K562 (cell line): Measurements from ENCODE around the gene ZNF440. TPM values are rescaled to one million over a fixed set of nuclear protein-coding genes. Genes with fewer than 3 reads are reported as not detected.

Experiments
- ATAC-seq: fragments of 200-7000 bp; cut with Tn5 transposase; 3 replicates; pipeline ENCODE4 v1.9.1; 2020; ENCODE audit warnings: moderate library complexity
- BruUV-seq: library from RNA; stranded (reverse); fragments of 400-500 nt; replicated peaks from 2 replicates; lab custom pipeline; 2021; lab: Mats Ljungman, UMichigan
- CTCF ChIA-PET: fragments of 300-600 bp; formaldehyde crosslinking; extraction: SDS; loops from one replicate; lab custom pipeline; 2021; ENCODE audit warnings: low intra/inter-chr PET ratio; lab: Yijun Ruan, JAX
- POLR2A ChIA-PET: fragments of 300-600, 350-650 bp; sonication (Branson Sonifier 250); formaldehyde crosslinking; extraction: SDS; loops from one replicate; lab custom pipeline; 2021; ENCODE audit warnings: antibody characterized with exemption, inconsistent platforms; lab: Yijun Ruan, JAX
- DNase-seq, 4 experiments: peaks; one replicate each; pipeline versions ENCODE4 v3.0.0 to v3.0.0-alpha.2; 2011 to 2018; ENCODE audit warnings: low spot score in 3 of 4, mixed read lengths in 3 of 4; ENCODE audit errors: extremely low read depth in 1 of 4
- FAIRE-seq: peaks from 2 replicates; lab custom pipeline; 2011; peaks lifted over from hg19 to GRCh38; lab: Jason Lieb, UNC
- H2AFZ ChIP-seq: 2 replicates; pipeline ENCODE4 v1.6.0; 2011; ENCODE audit warnings: low read depth, low read length, control low read depth, inconsistent platforms
- H3K27ac ChIP-seq: fragments of 200-600 bp; 3 replicates; pipeline ENCODE4 v1.8.0; 2011; ENCODE audit warnings: low read depth, mild to moderate bottlenecking, control low read depth, inconsistent platforms, low read length, moderate library complexity, mixed read lengths; ENCODE audit errors: extremely low read depth
- H3K27me3 ChIP-seq, 2 experiments: fragments of 300-600 bp in 1 of 2; 2 replicates in 1 of 2; 3 replicates in 1 of 2; pipeline versions ENCODE4 v1.6.0 to v1.8.0; 2011; ENCODE audit warnings: inconsistent platforms in 2 of 2, low read length in 2 of 2, mild to moderate bottlenecking in 1 of 2, mixed read lengths in 1 of 2, moderate library complexity in 1 of 2; ENCODE audit not compliant: control insufficient read depth in 2 of 2, insufficient read depth in 2 of 2
- H3K36me3 ChIP-seq: fragments of 300-600 bp; 3 replicates; pipeline ENCODE4 v1.8.0; 2011; ENCODE audit warnings: mild to moderate bottlenecking, low read length, inconsistent platforms; ENCODE audit not compliant: control insufficient read depth, insufficient read depth
- H3K4me1 ChIP-seq, 2 experiments: fragments of 200-600 bp in 1 of 2; replicated peaks in 1 of 2; 2 replicates in 1 of 2; 3 replicates in 1 of 2; pipeline versions ENCODE4 v1.5.1 to v1.8.0; 2011; ENCODE audit warnings: inconsistent platforms in 2 of 2, low read length in 2 of 2, mild to moderate bottlenecking in 1 of 2, mixed read lengths in 1 of 2, moderate library complexity in 1 of 2; ENCODE audit not compliant: control insufficient read depth in 2 of 2, insufficient read depth in 2 of 2
- H3K4me2 ChIP-seq: 2 replicates; pipeline ENCODE4 v1.6.1; 2011; ENCODE audit warnings: low read length, control low read depth, inconsistent platforms, mixed read lengths; ENCODE audit not compliant: insufficient read depth
- H3K4me3 ChIP-seq: fragments of 200-600 bp; sonication (generic), shearing (Covaris generic); 2 replicates; pipeline ENCODE4 v1.5.1; 2016; ENCODE audit warnings: control low read depth, inconsistent platforms
- H3K79me2 ChIP-seq: fragments of 200-600 bp; 3 replicates; pipeline ENCODE4 v1.8.0; 2011; ENCODE audit warnings: low read length, inconsistent platforms; ENCODE audit not compliant: control insufficient read depth, insufficient read depth
- H3K9ac ChIP-seq, 2 experiments: 2 replicates each; pipeline versions ENCODE4 v1.6.0 to v1.6.1; 2011; ENCODE audit warnings: low read depth in 2 of 2, low read length in 2 of 2, control low read depth in 1 of 2, inconsistent platforms in 1 of 2, mild to moderate bottlenecking in 1 of 2, mixed read lengths in 1 of 2; ENCODE audit not compliant: insufficient read depth in 1 of 2
- H3K9me1 ChIP-seq: one replicate; pipeline ENCODE4 v1.6.0; 2011; ENCODE audit warnings: inconsistent platforms, mild to moderate bottlenecking, low read length, moderate library complexity; ENCODE audit not compliant: control insufficient read depth, insufficient read depth
- H3K9me3 ChIP-seq: replicated peaks from 2 replicates; pipeline ENCODE4 v1.5.1; 2011; ENCODE audit warnings: low read depth, low read length, inconsistent platforms; ENCODE audit not compliant: control insufficient read depth, insufficient read depth
- H4K20me1 ChIP-seq: replicated peaks from 2 replicates; pipeline ENCODE4 v1.6.1; 2011; ENCODE audit warnings: low read length, inconsistent platforms, mixed read lengths; ENCODE audit not compliant: control insufficient read depth, insufficient read depth
- IFI16 ChIP-seq: fragments of 250-450 bp; sonication (Bioruptor Pico); IDR thresholded peaks from 2 replicates; pipeline ENCODE4 v2.1.2; 2022; ENCODE audit warnings: mild to moderate bottlenecking, inconsistent platforms
- MAZ ChIP-seq, 2 experiments: fragments of 450-650 bp in 1 of 2; sonication (generic) in 1 of 2; formaldehyde crosslinking; IDR thresholded peaks in 1 of 2; conservative IDR thresholded peaks in 1 of 2; 2 replicates each; pipeline versions ENCODE4 v1.4.0 to v1.5.0; 2020; ENCODE audit warnings: mild to moderate bottlenecking in 1 of 2, missing genetic modification reagents in 1 of 2
- RBM34 ChIP-seq: fragments of 200-400 bp; formaldehyde crosslinking; IDR thresholded peaks from 2 replicates; pipeline ENCODE4 v1.6.1; 2018; ENCODE audit warnings: low read length, borderline replicate concordance; ENCODE audit not compliant: insufficient read depth
- TARDBP ChIP-seq: fragments of 450-650 bp; IDR thresholded peaks from 2 replicates; pipeline ENCODE4 v1.6.1; 2016
- TCF7 ChIP-seq: sonication (generic); IDR thresholded peaks from 2 replicates; pipeline ENCODE4 v1.6.1; 2016; ENCODE audit warnings: antibody characterized with exemption, borderline replicate concordance
- THRB ChIP-seq: fragments of 450-650 bp; formaldehyde crosslinking; conservative IDR thresholded peaks from 2 replicates; pipeline ENCODE4 v1.4.0; 2022; ENCODE audit warnings: mild to moderate bottlenecking, missing genetic modification characterization
- ZBTB11 ChIP-seq, 3 experiments: fragments of 200-800 bp in 1 of 3; fragments of 250-450 bp in 1 of 3; fragments of 450-650 bp in 1 of 3; sonication (Bioruptor Pico) in 1 of 3; sonication (Bioruptor generic) in 1 of 3; formaldehyde crosslinking in 1 of 3; IDR thresholded peaks; 2 replicates each; pipeline versions ENCODE4 v1.6.1 to v1.8.0; 2016 to 2022; ENCODE audit warnings: mild to moderate bottlenecking in 2 of 3, missing genetic modification characterization in 2 of 3, missing compliant biosample characterization in 1 of 3, moderate library complexity in 1 of 3
- ZNF12 ChIP-seq: sonication (generic); formaldehyde crosslinking; IDR thresholded peaks from 2 replicates; pipeline ENCODE4 v1.4.0; 2020; ENCODE audit warnings: mild to moderate bottlenecking, missing genetic modification reagents
- ZNF121 ChIP-seq: sonication (generic); formaldehyde crosslinking; conservative IDR thresholded peaks from 2 replicates; pipeline ENCODE4 v1.8.0; 2022; ENCODE audit warnings: missing genetic modification reagents
- ZNF133 ChIP-seq: fragments of 250-450 bp; sonication (Bioruptor Pico); IDR thresholded peaks from 2 replicates; pipeline ENCODE4 v1.4.0; 2020; ENCODE audit warnings: mild to moderate bottlenecking
- ZSCAN32 ChIP-seq: fragments of 450-650 bp; formaldehyde crosslinking; IDR thresholded peaks from 2 replicates; pipeline ENCODE4 v1.4.0; 2020; ENCODE audit warnings: mild to moderate bottlenecking, moderate library complexity
- WGBS: fragments of 100-300 bp; shearing (Covaris generic); methylation state at CpG from one replicate; pipeline ENCODE4 v1.1.6; 2016; ENCODE audit warnings: low coverage, mixed read lengths; ENCODE audit not compliant: insufficient coverage; ENCODE audit errors: missing lambda C conversion rate; 5-methylcytosine and 5-hydroxymethylcytosine counted together
- in situ Hi-C: fragments of 300-500 bp; cut with MboI; formaldehyde crosslinking; loops from 4 replicates; pipeline ENCODE4 v1.15.0; 2018; ENCODE audit warnings: inconsistent platforms, mixed read lengths
- intact Hi-C: fragments of 100-400 bp; cut with micrococcal nuclease; formaldehyde crosslinking; loops from 2 replicates; pipeline ENCODE4 v1.14.2; 2022
- polyA plus RNA-seq, 8 experiments: library from polyadenylated mRNA; depleted of rRNA in 4 of 8; stranded (reverse) in 5 of 8; unstranded in 3 of 8; fragments of >200 nt; fragmentation: Nextera tagmentation in 2 of 8; fragmentation: Illumina TruSeq in 1 of 8; extraction: Ambion mirVana in 2 of 8; extraction: Trizol in 1 of 8; gene quantifications; 2 replicates each; pipeline versions ENCODE4 v1.2.1 to v1.2.3, GENCODE V29; 2011 to 2014; ENCODE audit warnings: inconsistent platforms in 1 of 8, missing spikeins in 1 of 8
- total RNA-seq, 7 experiments: library from RNA; depleted of rRNA in 6 of 7; stranded (reverse); fragments of >200 nt in 6 of 7; fragmentation: Illumina TruSeq in 2 of 7; extraction: Trizol in 2 of 7; gene quantifications; 2 replicates each; pipeline versions ENCODE4 v1.2.1 to v1.2.3, GENCODE V29; 2011 to 2021; ENCODE audit warnings: low replicate concordance in 1 of 7

The ZNF440 gene
- total and polyA plus RNA-seq, 9 of the 15 experiments (the other 6 are each of a cell fraction or from before 2014, with no cell fraction given) = 5.9 to 32.6 (median 13.4) TPM

- TF ChIP-seq THRB (CRISPR knock-in tag) (no peak), IFI16 (CRISPR knock-in tag) (no peak), ZSCAN32 (CRISPR knock-in tag) (no peak), ZNF133 (CRISPR knock-in tag) (no peak), RBM34 (no peak), ZBTB11 (CRISPR knock-in tag; IDR thresholded peaks at IDR 0.05) (no peak), ZNF121 (CRISPR knock-in tag) (no peak), MAZ (CRISPR knock-in tag; conservative IDR thresholded peaks at IDR 0.05 in 1 of 2, IDR thresholded peaks at IDR 0.05 in 1 of 2) (no peak), ZNF12 (CRISPR knock-in tag) (no peak), TARDBP (no peak), TCF7 (no peak)
- no peak overlapping the region for H2AFZ ChIP-seq
These were observed 26.5 kb upstream of the ZNF440 start for GRCh38 chr19:11787536-11787935.

More at GRCh38 chr19:11787536-11787935, 26.5 kb upstream of the ZNF440 start:
- Histone ChIP-seq H3K4me3 (no peak overlapping the region), H3K27ac (no peak overlapping the region), H3K9me3 (peaks cover 13% of the 10 kb centered on the region), H3K9ac (no peak overlapping the region), H3K36me3 (peaks cover 2% of the 10 kb centered on the region; the same call in 1 of the 3 replicates), H3K4me1 (no peaks in the 10 kb centered on the region), H3K79me2 (no peaks in the 10 kb centered on the region), H3K9me1 (no peaks in the 10 kb centered on the region), H3K27me3 (no peaks in the 10 kb centered on the region), H4K20me1 (no peaks in the 10 kb centered on the region), H3K4me2 (no peak overlapping the region)
- ATAC-seq = no peak
- ChIA-PET CTCF (no interaction called here), POLR2A (no interaction called here)
- intact Hi-C loops = no loop called here
- DNase-seq = no peak
- in situ Hi-C loops = no loop called here
- BruUV-seq = no TSS peak
- WGBS = 53% methylated on average over 3 of the region's 3 CpGs
- no peak for FAIRE-seq
